ENCODE measurements around the gene P2RX7. TPM values are rescaled to one million over a fixed set of nuclear protein-coding genes. Genes with fewer than 3 reads are reported as not detected.
A peak's percentile ranks its signal among the peaks of the same experiment; 100 is the strongest.
"Not testable (repeated sequence)": the region's sequence is repeated elsewhere in the genome, so short reads cannot be mapped to it uniquely, and the experiment has no call there.

The P2RX7 gene
- total RNA-seq, 3 donors from 2014 or later = 2.5 to 4.8 (median 2.9) TPM

DNA sequence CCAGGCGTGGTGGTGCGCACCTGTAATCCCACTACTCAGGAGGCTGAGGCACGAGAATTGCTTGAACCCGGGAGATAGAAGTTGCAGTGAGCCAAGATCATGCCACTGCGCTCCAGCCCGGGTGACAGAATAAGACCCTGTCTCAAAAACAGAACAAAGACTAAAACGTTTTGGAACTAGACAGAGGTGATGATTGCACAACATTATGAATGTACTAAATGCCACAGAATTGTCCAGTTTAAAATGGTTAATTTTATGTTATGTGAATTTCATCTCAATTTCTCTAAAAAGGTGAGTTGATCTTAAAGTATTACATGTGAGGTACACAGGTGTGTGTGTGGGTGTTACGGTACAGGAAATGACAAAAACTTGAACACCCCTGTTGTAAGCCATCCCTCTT, 93.7 kb downstream of the P2RX7 start:
- no peaks in the 10 kb centered on the region for H3K27me3 Mint-ChIP-seq (ENCODE audit: low read depth)
- H3K36me3 Mint-ChIP-seq (ENCODE audit: insufficient read depth) = peaks cover 9% of the 10 kb centered on the region
- H3K4me3 Mint-ChIP-seq = no peak overlapping the region
- H3K9me3 Mint-ChIP-seq = no peaks in the 10 kb centered on the region
- DNase-seq (no peak), ATAC-seq (no peak)
- H3K4me1 Mint-ChIP-seq (ENCODE audit: low read depth) = peaks cover 40% of the 10 kb centered on the region

DNA sequence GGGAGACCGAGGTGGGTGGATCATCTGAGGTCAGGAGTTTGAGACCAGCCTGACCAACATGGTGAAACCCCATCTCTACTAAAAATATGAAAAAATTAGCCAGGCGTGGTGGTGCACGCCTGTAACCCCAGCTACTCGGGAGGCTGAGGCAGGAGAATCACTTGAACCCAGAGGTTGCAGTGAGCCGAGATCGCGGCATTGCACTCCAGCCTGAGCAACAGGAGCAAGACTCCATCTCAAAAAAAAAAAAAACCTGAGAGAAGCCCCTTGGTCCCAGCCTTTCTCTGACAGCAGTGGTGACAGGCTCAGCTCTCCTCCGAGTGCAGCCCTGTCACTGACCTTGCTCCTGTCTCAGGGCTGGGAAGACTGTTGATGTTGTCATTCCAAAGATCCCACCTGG, 94.2 kb downstream of the P2RX7 start:
- DNase-seq; H3K36me3 Mint-ChIP-seq (ENCODE audit: insufficient read depth): not testable (repeated sequence)

GRCh38 chr12:121227294-121227693, 94.6 kb downstream of the P2RX7 start:
- ATAC-seq (no peak), DNase-seq (no peak)

More for the DNA sequence above, 94.2 kb downstream of the P2RX7 start:
- not testable (repeated sequence) for H3K27me3 Mint-ChIP-seq (ENCODE audit: low read depth); H3K9me3 Mint-ChIP-seq; ATAC-seq; H3K4me3 Mint-ChIP-seq
- peaks cover 40% of the 10 kb centered on the region for H3K4me1 Mint-ChIP-seq (ENCODE audit: low read depth)

GRCh38 chr12:121228919-121229665, 96.4 kb downstream of the P2RX7 start:
- ATAC-seq (no peak), DNase-seq (no peak)
- Mint-ChIP-seq H3K4me3 (no peak overlapping the region), H3K27me3 (ENCODE audit: low read depth) (no peaks in the 10 kb centered on the region), H3K36me3 (ENCODE audit: insufficient read depth) (peaks cover 16% of the 10 kb centered on the region), H3K4me1 (ENCODE audit: low read depth) (peaks cover 25% of the 10 kb centered on the region), H3K9me3 (no peaks in the 10 kb centered on the region)

More at GRCh38 chr12:121227294-121227693, 94.6 kb downstream of the P2RX7 start:
- no peaks in the 10 kb centered on the region for H3K9me3 Mint-ChIP-seq
- H3K4me3 Mint-ChIP-seq = no peak overlapping the region
- peaks cover 8% of the 10 kb centered on the region for H3K36me3 Mint-ChIP-seq (ENCODE audit: insufficient read depth)
- H3K4me1 Mint-ChIP-seq (ENCODE audit: low read depth) = peaks cover 40% of the 10 kb centered on the region
- H3K27me3 Mint-ChIP-seq (ENCODE audit: low read depth) = no peaks in the 10 kb centered on the region

DNA sequence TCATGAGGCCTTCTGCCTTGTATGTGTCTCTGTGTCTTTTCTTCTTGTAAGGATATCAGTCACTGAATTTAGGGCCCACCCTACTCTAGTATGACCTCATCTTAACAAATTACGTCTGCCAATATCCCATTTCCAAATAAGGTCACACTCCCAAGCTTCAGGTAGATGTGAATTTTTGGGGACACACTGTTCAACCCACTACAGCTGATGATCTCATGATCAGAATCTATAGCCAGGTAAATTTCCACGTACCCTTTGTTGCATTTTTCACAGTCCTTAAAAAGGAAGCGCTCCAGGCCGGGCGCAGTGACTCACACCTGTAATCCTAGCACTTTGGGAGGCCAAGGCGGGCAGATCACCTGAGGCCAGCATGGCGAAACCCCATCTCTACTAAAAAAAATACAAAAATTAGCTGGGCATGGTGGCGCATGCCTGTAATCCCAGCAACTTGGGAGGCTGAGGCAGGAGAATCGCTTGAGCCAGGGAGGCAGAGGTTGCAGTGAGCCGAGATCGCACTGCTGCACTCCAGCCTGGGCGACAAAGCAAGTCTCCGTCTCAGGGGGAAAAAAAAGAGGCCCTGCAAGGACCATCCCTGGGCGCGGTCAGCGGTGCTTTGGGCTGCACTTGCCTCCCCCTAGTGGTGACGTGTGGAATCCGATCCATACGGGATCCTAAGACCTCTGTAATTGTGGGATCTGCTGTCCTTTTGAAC, 97.3 kb downstream of the P2RX7 start:
- H3K36me3 Mint-ChIP-seq (ENCODE audit: insufficient read depth) = peaks cover 21% of the 10 kb centered on the region
- H3K4me1 Mint-ChIP-seq (ENCODE audit: low read depth) = peaks cover 18% of the 10 kb centered on the region
- not testable (repeated sequence) for H3K27me3 Mint-ChIP-seq (ENCODE audit: low read depth); H3K4me3 Mint-ChIP-seq; H3K9me3 Mint-ChIP-seq
- ATAC-seq (peak; percentile 71 to 81), DNase-seq (peak; percentile 55)

DNA sequence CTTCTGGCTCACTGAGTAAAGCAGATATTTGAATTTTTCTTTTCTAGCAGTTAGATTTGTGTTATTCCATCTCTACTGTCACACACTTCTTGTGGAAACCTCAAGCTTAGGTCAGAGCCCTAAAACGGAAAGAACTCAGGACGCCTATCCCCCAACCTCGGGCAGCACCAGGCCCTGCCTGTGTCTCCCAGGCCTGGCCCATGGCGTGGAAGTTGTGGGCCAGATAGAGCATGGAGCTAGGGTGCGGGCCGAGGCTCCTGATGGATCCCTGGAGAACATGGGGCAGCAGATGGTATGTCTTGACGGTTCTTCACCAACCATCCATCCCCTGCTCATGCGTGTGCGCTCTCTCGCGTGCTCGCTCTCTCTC, 97.8 kb downstream of the P2RX7 start:
- Mint-ChIP-seq H3K4me3 (no peak overlapping the region), H3K36me3 (ENCODE audit: insufficient read depth) (peaks cover 21% of the 10 kb centered on the region), H3K27me3 (ENCODE audit: low read depth) (no peaks in the 10 kb centered on the region), H3K4me1 (ENCODE audit: low read depth) (peaks cover 18% of the 10 kb centered on the region), H3K9me3 (no peaks in the 10 kb centered on the region)
- ATAC-seq = no peak
- DNase-seq = no peak

DNA sequence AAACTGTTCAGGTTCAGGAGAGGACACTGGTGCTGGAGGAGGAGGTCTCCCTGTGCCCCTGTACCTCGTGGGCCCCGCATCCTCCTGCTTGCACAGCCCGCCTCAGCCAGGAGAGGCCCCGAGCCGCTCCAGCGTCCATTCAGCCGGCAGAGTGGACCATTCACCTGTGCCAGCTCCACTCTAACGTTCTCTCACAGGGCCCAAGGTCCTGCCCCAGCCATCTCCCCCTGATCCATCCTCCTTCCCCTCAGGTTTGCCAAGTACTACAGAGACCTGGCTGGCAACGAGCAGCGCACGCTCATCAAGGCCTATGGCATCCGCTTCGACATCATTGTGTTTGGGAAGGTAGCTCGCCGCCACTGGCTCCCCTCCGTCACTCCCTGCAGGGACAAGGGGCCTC, 99.5 kb downstream of the P2RX7 start:
- Mint-ChIP-seq H3K4me3 (no peak overlapping the region), H3K4me1 (ENCODE audit: low read depth) (peaks cover 4% of the 10 kb centered on the region), H3K9me3 (no peaks in the 10 kb centered on the region), H3K36me3 (ENCODE audit: insufficient read depth) (peaks cover 21% of the 10 kb centered on the region), H3K27me3 (ENCODE audit: low read depth) (no peaks in the 10 kb centered on the region)
- ATAC-seq = no peak
- DNase-seq = no peak

DNA sequence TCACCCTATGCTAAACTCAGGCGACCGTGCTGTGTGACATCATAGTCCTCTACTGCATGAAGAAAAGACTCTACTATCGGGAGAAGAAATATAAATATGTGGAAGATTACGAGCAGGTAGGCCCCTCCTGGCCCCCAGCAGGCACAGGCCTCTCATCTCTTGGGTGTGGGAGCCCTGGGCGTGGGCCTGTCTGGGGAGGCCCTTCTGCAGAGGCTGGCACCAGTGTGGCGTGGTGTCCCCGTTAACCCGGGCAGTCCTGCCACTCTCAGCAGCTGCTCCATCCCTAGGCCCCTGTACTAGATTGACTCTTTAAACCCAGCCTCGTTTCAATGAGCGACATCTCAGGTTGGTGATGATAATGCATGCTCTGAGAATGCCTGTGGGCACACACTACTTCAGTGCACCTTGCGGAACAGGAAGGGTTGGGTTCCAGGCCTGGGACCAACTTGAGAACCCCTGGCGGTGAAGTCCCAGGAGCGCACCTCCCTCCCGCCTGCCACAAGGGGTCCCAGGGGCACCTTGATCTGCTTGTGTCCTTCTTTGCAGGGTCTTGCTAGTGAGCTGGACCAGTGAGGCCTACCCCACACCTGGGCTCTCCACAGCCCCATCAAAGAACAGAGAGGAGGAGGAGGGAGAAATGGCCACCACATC, 100.4 kb downstream of the P2RX7 start:
- Mint-ChIP-seq H3K36me3 (ENCODE audit: insufficient read depth) (peaks cover 21% of the 10 kb centered on the region), H3K4me3 (no peak overlapping the region), H3K9me3 (no peaks in the 10 kb centered on the region), H3K27me3 (ENCODE audit: low read depth) (no peaks in the 10 kb centered on the region), H3K4me1 (ENCODE audit: low read depth) (peaks cover 6% of the 10 kb centered on the region)
- DNase-seq = no peak
- no peak for ATAC-seq

DNA sequence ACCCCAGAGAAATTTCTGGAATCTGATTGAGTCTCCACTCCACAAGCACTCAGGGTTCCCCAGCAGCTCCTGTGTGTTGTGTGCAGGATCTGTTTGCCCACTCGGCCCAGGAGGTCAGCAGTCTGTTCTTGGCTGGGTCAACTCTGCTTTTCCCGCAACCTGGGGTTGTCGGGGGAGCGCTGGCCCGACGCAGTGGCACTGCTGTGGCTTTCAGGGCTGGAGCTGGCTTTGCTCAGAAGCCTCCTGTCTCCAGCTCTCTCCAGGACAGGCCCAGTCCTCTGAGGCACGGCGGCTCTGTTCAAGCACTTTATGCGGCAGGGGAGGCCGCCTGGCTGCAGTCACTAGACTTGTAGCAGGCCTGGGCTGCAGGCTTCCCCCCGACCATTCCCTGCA, 100.9 kb downstream of the P2RX7 start:
- no peaks in the 10 kb centered on the region for H3K9me3 Mint-ChIP-seq
- no peak for ATAC-seq
- H3K27me3 Mint-ChIP-seq (ENCODE audit: low read depth) = no peaks in the 10 kb centered on the region
- peaks cover 6% of the 10 kb centered on the region for H3K4me1 Mint-ChIP-seq (ENCODE audit: low read depth)
- H3K36me3 Mint-ChIP-seq (ENCODE audit: insufficient read depth) = peaks cover 20% of the 10 kb centered on the region
- no peak for DNase-seq
- no peak overlapping the region for H3K4me3 Mint-ChIP-seq

- no peak for DNase-seq
- Mint-ChIP-seq H3K9me3 (no peaks in the 10 kb centered on the region), H3K36me3 (ENCODE audit: insufficient read depth) (peaks cover 18% of the 10 kb centered on the region), H3K27me3 (ENCODE audit: low read depth) (no peaks in the 10 kb centered on the region), H3K4me1 (ENCODE audit: low read depth) (peaks cover 32% of the 10 kb centered on the region), H3K4me3 (no peak overlapping the region)
- ATAC-seq = no peak
Measured at GRCh38 chr12:121236776-121237175, 104.1 kb downstream of the P2RX7 start.

DNA sequence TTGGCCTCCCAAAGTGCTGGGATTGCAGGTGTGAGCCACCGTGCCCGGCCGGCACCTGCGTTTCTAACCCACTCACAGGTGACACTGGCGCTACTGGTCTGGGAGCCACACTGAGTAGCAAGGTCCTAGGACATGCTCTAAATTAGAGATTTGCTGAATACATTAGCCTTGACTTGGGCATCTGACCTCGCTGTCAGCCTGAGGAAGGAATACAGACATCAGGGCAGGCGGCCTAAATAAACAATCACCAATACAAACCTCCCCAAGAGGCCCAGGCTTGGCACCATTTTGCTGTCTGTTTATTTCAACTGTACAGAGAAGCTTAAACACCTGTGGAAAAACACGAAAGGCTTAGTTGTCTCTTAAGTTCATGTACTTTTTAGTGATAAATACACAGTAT, 104.7 kb downstream of the P2RX7 start:
- Mint-ChIP-seq H3K4me3 (no peak overlapping the region), H3K27me3 (ENCODE audit: low read depth) (no peaks in the 10 kb centered on the region), H3K36me3 (ENCODE audit: insufficient read depth) (peaks cover 15% of the 10 kb centered on the region), H3K4me1 (ENCODE audit: low read depth) (peaks cover 36% of the 10 kb centered on the region), H3K9me3 (no peaks in the 10 kb centered on the region)
- ATAC-seq = no peak
- no peak for DNase-seq

Other genes with a start within 250 kb of the P2RX7 start
- gene SPPL3, start 228.5 kb upstream of the P2RX7 start, total RNA-seq = 10 to 100 TPM; 21.6 to 28.0 (median 22.8) TPM
- gene HNF1A, start 154.3 kb upstream of the P2RX7 start, total RNA-seq = not detected
- 10 to 100 TPM; 40.3 to 55.0 (median 40.5) TPM for gene C12orf43, start 116.4 kb upstream of the P2RX7 start, total RNA-seq
- 1 to 10 TPM; 5.5 to 8.8 (median 6.2) TPM for gene OASL, start 93.6 kb upstream of the P2RX7 start, total RNA-seq
- gene P2RX4, start 77.3 kb downstream of the P2RX7 start, total RNA-seq = 10 to 100 TPM; 18.1 to 21.9 (median 21.6) TPM
- 10 to 100 TPM; 28.9 to 41.4 (median 39.3) TPM for gene CAMKK2, start 163.8 kb downstream of the P2RX7 start, total RNA-seq
- gene ANAPC5, start 219.5 kb downstream of the P2RX7 start, total RNA-seq = 100 to 1,000 TPM; 136 to 152 (median 137) TPM